Activated CD8-positive, alpha-beta memory T cell treated with anti-CD3 and anti-CD28 coated beads, Interleukin-2, amount 50 U/mL, for 1 hour (primary cell): ENCODE data around the gene KAZN.
"Not testable (repeated sequence)": the region's sequence is repeated elsewhere in the genome, so short reads cannot be mapped to it uniquely, and the experiment has no call there.

Experiments used
- DNase-seq: peaks from one replicate; pipeline ENCODE4 v3.0.0-alpha.2; 2020; ENCODE audit errors: extremely low read depth

KAZN gene

DNA sequence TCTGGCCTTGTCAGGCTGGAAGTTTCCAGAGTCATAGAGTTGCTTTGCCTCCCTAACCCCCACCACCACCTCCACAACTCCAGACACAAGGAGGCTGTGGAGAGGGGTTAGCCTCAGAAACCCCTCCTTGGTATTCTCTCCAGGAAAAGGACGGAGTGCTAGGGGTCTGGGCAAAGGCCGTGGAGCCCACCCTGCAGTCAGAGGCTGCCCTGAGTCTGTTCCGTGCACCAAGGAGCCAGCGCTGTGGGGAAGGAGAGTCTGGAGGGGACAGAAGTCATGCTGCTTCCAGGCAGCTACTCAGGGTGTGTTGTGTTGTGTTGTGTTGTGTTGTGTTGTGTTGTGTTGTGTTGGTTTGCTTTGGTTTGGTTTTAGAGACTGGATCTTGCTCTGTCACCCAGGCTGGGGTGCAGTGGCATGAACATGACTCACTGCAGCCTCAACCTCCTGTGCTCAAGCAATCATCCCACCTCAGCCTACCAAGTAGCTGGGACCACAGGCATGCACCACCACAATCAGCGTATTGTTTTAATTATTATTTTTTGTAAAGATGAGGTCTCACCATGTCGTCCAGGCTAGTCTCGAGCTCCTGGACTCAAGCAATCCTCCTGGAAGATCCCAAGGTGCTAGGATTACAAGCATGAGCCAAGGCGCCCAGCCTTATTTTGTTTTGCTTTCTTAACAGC, 432.9 kb downstream of the KAZN start:
- DNase-seq, result no peak

DNA sequence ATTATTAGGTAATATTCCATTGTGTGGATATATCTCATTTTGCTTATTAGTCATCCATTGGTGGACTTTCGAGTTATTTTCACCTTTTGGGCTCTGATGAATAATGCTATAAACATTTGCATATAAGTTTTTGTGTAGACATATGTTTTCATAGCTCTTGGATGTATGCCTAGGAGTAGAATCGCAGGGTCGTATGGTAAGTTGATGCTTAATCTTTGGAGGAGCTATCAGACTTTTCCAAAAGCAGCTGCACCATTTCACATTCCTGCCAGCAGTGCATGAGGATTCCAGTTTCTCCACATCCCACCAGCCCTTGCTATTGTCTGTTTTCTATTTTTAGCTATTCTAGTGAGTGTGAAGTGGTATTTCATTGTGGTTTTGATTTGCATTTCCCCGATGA, 434.8 kb downstream of the KAZN start:
- no peak for DNase-seq

DNA sequence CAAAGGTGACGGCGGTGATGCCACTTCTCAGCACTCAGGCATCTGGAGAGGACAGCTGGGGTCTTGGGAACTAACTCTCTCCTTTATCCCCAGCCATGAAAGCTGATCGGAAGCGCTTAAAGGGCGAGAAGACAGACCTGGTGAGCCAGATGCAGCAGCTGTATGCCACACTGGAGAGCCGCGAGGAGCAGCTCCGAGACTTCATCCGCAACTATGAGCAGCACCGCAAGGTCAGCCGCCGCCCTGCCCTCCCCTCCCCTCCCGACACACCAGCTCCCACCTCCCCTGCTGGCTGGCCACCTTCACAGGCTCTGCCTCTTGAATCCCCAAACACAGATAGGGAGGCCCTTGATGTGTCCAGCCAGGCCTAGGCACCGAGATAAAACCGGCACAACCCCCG, 436.2 kb downstream of the KAZN start:
- no peak for DNase-seq

DNA sequence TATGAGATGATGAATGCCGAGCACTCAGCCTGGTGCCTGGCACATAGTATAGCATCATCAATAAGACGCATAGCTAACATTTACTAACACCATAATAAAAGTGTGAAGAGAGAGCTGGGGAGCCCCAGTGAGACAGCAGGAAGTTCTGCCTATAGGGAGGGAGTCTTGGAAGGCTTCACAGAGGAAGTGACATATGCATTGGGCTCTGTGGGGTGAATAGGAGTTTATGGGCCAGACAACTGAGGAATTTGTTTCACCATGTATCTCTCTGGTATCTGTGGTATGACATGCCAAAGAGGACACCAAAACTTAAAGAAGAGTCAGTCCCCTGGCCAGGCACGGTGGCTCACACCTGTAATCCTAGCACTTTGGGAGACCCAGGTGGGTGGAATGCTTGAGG, 436.8 kb downstream of the KAZN start:
- no peak for DNase-seq

DNA sequence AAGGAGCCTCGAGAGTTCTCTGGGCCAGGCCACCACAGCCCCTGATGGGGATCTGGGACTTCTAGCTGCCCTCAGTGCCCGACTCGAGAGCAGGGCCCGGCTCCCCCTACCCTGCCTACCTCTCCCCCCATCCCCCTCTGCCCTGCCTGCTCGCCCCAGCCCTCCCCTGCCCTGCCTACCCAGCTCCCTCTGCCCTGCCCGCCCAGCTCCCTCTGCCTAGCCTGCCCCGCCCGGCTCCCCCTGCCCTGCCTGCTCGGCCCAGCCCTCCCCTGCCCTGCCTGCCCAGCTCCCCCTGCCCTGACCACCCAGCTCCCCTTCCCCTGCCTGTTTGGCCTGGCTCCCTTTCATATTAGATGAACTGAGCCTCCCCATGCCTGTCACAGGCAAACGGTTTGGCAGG, 437.6 kb downstream of the KAZN start:
- no peak for DNase-seq

DNA sequence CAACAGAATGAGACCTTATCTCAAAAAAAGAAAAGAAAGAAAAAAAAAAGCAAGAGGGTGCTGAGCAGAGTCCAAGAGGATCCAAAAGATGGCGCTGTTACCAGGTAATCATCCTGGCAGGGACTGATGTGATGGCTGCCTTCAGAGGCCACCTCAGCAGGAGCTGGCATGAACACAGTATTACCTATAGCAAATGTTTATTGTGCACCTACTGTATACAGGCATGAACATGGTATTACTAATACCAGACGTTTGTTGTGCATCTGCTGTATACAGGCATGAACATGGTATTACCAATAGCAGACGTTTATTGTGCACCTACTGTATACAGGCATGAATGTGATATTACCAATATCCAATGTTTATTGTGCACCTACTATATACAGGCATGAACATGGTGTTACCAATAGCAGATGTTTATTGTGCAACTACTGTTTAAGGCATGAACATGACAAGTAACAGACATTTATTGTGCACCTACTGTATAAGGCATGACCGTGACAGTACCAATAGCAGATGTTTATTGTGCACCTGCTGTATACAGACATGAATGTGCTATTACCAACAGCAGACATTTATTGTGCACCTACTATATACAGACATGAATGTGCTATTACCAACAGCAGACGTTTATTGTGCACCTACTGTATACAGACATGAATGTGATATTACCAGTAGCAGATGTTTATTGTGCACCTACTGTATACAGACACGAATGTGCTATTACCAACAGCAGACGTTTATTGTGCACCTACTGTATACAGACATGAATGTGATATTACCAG, 439.9 kb downstream of the KAZN start:
- no peak for DNase-seq

DNA sequence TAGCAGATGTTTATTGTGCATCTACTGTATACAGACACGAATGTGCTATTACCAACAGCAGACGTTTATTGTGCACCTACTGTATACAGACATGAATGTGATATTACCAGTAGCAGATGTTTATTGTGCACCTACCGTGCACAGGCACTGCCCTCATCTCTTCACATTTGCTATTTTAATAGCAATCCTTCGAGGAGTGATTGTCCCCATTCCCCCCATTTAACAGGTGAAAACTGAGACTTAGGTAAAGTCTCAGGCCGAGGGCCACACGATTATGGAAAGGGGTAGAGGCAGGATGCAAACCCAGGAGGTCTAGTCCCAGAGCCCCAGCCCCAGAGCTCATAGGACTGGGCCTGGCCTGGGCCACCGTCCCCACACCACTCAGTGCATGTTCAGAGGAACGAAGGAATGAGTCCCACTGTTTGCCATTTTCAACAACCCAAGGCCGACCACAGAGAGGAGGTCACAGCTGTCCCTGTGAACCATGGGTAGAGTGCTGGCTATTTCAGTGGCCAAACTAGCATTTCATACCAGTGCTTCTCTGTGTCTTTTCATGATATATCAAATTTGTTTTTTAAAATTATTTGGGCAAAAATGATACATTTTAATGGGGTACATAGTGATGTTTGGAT, 440.6 kb downstream of the KAZN start:
- DNase-seq, result no peak

DNA sequence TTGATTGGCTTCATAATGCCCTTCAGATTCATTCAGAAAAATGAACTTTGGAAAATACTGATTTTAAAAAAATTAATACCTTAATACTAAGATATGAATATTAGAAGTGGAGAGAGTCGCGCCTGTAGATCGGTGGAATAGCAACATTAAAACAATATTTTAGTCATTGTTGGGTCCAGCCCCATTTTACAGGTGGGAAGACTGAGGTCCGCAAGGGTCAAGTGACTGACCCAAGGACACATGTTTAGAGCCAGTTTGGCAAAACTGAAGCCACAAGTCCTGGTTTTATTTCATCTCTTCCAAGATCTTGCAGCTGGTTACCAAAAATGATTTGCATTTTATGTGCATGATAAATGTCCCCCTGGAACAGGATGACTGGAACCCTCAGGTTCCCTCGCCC, 441.4 kb downstream of the KAZN start:
- DNase-seq, result no peak

DNA sequence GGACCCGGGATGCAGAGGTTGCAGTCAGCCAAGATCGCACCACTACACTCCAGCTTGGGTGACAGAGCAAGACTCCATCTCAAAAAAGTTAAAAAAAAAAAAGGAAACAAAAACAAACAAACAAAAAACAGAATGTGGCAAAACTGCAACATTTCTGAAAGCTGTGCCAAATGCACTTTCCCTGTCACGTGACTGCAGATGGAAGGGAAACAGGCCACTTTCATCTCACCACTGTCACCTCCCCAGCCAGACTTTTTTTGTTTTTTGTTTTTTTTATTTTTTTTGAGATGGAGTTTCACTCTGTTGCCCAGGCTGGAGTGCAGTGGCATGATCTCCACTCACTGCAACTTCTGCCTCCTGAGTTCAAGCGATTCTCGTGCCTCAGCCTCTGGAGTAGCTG, 442.2 kb downstream of the KAZN start:
- not testable (repeated sequence) for DNase-seq

DNA sequence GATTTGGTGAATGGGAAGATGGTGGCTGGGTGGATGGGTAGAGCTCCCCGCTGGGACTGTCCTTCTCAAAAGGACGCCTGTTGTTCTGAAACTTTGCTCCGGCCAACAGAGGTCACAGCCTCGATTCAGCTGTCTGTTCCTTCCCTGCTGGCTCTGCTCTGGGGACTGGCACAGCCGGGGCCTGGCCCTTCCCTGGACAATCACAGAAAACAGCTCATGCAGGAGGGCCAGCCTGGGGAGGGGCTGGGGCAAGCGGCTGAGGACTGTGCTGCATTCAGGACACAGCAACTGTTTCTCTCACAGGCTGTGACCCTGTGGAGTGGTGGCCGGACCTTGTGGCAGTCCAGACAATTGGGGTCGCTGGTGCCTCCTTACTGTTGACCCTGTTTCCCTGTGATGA, 444.4 kb downstream of the KAZN start:
- no peak for DNase-seq

DNA sequence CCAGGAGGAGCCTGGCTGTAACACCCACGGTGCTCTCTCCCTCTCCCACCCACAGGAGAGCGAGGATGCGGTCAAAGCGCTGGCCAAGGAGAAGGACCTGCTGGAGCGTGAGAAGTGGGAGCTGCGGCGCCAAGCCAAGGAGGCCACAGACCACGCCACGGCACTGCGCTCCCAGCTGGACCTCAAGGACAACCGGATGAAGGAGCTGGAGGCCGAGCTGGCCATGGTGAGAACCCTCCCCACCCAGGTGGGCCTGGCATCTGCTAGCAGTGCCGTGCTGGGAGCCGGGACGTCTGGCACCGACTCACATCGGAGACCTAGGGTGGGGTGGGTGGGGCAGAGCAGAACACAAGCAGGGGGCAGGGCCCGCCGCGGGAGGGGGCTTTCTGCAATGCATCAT, 445.4 kb downstream of the KAZN start:
- DNase-seq, result no peak

DNA sequence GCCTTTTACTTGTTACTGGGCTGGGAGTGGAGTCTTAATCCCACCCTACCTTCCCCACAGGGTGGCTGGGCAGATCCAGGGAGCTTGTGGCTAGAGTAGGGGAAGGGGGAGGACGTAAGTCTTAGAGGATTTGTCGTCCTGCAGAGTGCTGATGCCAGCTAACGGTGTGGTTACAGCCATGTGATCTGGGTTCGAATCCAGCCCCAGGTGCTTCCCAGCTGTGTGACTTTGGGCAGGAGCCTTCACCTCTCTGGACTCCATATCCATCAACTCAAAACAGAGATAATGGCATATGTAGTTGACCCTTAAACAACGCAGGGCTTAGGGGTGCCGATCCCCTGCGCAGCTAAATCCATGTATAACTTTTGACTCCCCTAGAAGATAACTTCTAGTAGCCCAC, 446.6 kb downstream of the KAZN start:
- no peak for DNase-seq

DNA sequence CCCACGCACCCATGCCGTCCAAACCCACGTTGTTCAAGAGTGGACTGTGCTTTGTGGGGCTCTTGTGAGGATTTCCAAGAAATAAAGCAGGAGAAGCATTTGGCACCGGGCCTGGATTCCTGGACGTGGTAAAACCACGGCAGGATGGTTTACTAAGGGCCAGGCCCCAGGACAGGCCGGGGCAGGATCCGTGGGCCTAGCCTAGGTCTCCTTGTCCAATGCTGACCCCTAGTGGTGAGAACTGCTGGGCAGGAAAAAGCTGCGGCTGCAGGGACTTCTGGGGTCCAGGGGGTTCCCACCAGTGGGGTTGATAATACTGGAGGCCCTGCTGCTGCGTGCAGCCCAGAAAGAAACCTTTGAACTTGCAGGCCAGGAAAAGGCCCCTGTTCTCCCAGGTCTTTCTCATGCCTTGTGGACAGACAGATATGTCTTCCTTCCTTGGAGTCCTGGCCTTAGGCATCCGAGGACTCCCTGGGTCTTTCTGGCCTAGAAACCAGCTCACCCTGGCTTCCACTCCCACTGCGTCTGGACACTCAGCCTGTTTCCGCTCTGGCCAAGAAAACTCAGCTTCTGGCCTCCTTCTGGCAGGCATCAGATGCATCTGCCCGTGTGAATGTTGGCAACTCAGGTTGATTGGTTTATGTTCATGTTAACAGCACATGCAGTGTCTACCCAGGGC, 448.1 kb downstream of the KAZN start:
- no peak for DNase-seq

DNA sequence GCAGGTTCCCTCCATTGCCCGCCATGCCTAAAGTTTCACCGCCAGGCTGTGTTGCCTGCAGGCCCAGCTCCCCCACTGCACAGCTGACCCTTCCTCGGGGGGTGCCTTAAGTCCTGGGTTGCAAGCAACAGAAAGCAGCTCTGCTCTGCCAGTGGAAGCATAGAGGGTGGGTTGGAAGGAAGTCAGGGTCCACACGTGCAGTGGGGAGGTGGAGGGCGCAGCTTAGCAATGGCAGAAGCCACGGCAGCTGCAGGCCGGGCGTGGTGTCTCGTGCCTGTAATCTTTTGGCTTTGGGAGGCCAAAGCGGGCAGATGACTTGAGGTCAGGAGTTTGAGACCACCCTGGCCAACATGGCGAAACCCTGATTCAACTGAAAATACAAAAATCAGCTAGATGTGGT, 448.8 kb downstream of the KAZN start:
- DNase-seq, result no peak

DNA sequence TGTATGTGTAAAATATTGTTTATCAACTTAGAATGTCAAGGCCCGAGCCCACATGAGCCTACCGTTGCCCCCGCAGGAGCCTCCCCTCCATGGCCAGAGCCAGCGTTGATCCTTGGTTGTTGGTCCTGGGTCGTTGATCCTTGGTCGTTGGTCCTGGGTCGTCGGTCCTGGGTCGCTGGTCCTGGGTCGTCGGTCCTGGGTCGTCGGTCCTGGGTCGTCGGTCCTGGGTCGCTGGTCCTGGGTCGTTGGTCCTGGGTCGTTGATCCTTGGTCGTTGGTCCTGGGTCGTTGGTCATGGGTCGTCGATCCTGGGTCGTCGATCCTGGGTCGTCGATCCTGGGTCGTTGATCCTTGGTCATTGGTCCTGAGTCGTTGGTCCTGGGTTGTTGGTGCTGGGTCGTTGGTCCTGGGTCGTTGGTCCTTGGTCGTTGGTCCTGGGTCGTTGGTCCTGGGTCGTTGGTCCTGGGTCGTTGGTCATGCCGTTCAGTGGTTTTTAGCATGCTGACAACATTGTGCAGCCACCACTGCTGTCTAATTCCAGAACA, 450.0 kb downstream of the KAZN start:
- DNase-seq, result no peak

DNA sequence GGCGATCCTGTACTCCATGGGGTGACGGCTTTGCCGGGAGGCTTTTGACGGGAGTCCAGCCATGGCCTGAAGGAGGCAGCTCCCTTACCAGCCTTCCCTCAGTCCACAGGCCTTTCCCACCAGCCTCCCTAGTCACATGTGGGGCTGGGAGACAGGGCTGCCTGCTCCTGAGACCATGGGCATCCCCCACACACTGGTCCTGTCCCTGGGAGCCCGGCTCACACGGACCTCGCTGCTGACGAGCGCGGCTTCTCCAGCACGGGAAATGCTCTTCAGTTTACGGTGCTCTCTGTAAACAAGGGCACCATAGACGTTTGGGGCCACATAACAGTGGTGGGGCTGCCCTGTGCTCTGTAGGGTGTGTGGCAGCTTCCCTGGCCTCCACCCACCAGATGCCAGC, 450.6 kb downstream of the KAZN start:
- DNase-seq, result no peak

DNA sequence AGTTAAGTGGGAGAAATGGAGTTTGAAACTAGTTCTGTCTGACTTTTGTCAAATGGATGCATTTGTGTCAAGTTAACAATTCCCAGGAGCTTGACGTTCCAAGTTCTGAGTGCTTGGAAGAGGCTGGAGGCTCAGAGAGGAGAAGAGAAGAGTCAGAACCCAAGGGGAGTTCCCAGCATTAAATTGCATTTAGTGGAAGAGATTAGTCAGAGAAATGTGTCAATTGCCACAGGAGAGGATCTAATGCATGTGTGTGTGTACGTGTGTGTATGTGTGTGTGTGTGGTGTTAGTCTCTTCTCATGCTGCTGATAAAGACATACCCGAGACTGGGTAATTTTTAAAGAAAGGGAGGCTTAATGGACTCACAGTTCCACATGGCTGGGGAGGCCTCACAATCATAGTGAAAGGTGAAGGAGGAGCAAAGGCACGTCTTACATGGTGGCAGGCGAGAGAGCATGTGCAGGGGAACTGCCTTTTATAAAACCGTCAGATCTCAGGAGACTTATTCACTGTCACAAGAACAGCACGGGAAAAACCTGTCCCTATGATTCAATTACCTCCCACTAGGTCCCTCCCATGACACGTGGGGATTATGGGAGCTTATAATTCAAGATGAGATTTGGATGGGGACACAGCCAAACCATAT, 453.5 kb downstream of the KAZN start:
- no peak for DNase-seq

DNA sequence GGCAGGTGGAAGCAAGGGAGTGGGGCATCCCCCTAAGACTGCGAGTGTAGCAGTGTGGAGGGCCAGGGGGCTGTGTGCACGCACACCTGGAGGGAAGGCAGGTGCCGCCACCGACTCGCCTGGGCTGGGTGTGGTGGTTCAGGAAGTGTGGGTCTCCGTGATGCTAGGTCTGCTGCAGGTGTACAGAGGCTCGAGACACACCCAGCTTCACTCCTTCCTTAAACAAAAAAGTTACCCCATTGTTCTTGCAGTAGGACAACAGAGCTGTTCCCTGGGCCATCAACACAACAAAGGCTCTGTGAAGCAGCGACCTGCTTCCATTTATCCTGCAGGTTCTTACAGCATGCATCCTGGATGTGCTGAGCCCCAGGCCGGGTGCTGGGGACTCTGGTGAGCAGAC, 454.7 kb downstream of the KAZN start:
- DNase-seq, result no peak

DNA sequence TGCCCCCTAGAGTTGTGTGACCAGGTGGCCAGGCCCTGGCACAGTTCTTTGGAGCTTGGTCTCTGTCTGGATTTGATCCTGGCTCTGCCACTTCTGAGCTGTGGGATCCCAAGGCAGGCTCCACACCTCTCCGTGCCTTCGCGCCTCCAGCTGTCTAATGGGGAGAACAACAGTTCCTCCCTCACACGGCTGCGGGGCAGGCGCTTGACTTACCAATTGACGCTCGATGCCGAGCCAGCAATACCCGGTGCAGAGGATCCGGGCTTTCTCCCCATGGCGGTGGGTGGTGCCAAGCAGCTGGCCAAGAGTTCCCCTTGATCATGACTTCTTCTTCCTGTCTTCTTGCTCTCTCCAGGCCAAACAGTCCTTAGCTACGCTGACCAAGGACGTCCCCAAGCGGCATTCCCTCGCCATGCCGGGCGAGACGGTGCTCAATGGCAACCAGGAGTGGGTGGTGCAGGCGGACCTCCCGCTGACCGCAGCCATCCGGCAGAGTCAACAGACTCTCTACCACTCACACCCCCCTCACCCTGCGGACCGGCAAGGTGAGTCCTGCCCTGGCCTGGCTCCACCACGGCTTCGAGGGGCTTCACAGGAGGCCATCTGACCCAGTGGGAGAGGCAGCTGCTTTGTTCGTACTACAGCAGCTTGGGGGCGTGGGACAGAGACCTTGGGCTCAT, 457.4 kb downstream of the KAZN start:
- DNase-seq, result no peak

DNA sequence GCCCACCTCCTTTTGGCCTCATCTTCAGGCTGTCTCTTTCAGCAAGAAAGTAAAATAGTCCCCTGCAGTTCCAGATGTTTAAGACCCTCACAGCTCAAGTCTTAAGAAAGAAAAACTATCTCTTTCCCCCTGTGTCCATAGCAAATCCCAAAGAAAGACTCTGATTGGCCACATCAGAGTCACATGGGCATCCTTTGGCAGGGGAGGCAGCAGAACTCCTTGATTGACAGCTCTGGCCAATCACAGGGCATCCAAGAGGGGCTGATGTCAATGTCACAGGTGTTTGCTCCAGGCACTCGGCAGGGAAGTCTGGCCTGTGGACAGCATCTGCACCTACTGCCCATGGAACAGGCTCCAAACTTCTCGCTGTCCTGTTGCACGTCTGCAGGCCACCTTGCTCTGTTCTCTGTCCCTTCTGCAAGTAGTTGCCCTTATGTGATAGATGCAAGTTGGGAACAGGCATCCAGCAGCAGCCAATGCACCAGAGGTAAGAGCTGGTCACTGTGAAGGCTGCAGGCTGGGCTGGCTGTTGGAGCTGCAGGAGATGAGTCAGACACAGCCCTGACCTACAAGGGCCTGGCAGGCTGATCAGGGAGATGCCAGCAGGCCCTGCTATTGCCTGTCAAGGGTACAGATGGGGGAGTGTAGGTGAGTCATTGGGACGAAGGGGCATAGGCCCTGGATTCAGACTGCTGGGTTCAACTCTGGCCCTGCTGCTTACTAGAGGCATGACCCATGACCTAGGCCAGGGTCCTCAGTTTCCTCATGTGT, 458.2 kb downstream of the KAZN start:
- no peak for DNase-seq
